NCI-H524 (cell line): ENCODE results near the gene ITGA6.

Experiments used
- DNase-seq, 2 experiments: peaks; one replicate each; lab custom pipeline; 2025; lab: John Stamatoyannopoulos, UW

The ITGA6 gene

GRCh38 chr2:172440795-172441194, 13.4 kb downstream of the ITGA6 start:
- DNase-seq: peak; percentile 33 to 70

- DNase-seq: no peak
Measured at GRCh38 chr2:172442072-172442895, 14.9 kb downstream of the ITGA6 start.

GRCh38 chr2:172445851-172446250, 18.5 kb downstream of the ITGA6 start:
- no peak for DNase-seq

- DNase-seq: no peak
Measured at GRCh38 chr2:172446474-172447063, 19.2 kb downstream of the ITGA6 start.

GRCh38 chr2:172447811-172448493, 20.6 kb downstream of the ITGA6 start:
- DNase-seq: no peak

- DNase-seq: no peak
Measured at GRCh38 chr2:172448544-172449267, 21.3 kb downstream of the ITGA6 start.

GRCh38 chr2:172449911-172450550, 22.6 kb downstream of the ITGA6 start:
- DNase-seq: no peak

- DNase-seq: no peak
Measured at GRCh38 chr2:172451923-172452322, 24.5 kb downstream of the ITGA6 start.

GRCh38 chr2:172452845-172453244, 25.5 kb downstream of the ITGA6 start:
- no peak for DNase-seq

GRCh38 chr2:172454404-172455120, 27.2 kb downstream of the ITGA6 start:
- no peak for DNase-seq

GRCh38 chr2:172455121-172455515, 27.7 kb downstream of the ITGA6 start:
- no peak for DNase-seq

GRCh38 chr2:172456002-172456401, 28.6 kb downstream of the ITGA6 start:
- peak in 1 of 2 experiments; percentile 51 for DNase-seq

GRCh38 chr2:172457536-172457935, 30.1 kb downstream of the ITGA6 start:
- peak; percentile 64 to 93 for DNase-seq

- no peak for DNase-seq
Measured at GRCh38 chr2:172458561-172459124, 31.3 kb downstream of the ITGA6 start.

GRCh38 chr2:172460780-172461201, 33.4 kb downstream of the ITGA6 start:
- no peak for DNase-seq

- DNase-seq: peak; percentile 32 to 53
Measured at GRCh38 chr2:172461591-172462372, 34.4 kb downstream of the ITGA6 start.

GRCh38 chr2:172462373-172462848, 35.0 kb downstream of the ITGA6 start:
- DNase-seq: no peak

- no peak for DNase-seq
Measured at GRCh38 chr2:172462849-172463381, 35.5 kb downstream of the ITGA6 start.

GRCh38 chr2:172464400-172465129, 37.2 kb downstream of the ITGA6 start:
- no peak for DNase-seq
